Stimulated activated CD8-positive, alpha-beta memory T cell treated with anti-CD3 and anti-CD28 coated beads, Interleukin-4, amount 100 ng/mL, for 48 hours (primary cell): ENCODE data around the gene F11.
"Not testable (repeated sequence)": the region's sequence is repeated elsewhere in the genome, so short reads cannot be mapped to it uniquely, and the experiment has no call there.

ENCODE experiments used
- DNase-seq: peaks from one replicate; pipeline ENCODE4 v3.0.0-alpha.2; 2020

The F11 gene

GRCh38 chr4:186250760-186251159 lies 15.2 kb upstream of the F11 start:
- no peak for DNase-seq

GRCh38 chr4:186255122-186255521 lies 10.9 kb upstream of the F11 start:
- DNase-seq, result no peak

- DNase-seq, result no peak
These were observed 7.7 kb upstream of the F11 start for GRCh38 chr4:186258216-186258811.

GRCh38 chr4:186260117-186260503 lies 5.9 kb upstream of the F11 start:
- no peak for DNase-seq

- DNase-seq, result no peak
These were observed 5.2 kb upstream of the F11 start for GRCh38 chr4:186260504-186261448.

GRCh38 chr4:186264660-186265059 lies 1.3 kb upstream of the F11 start:
- no peak for DNase-seq

- DNase-seq, result not testable (repeated sequence)
These were observed 739 bp upstream of the F11 start for GRCh38 chr4:186265250-186265649.

GRCh38 chr4:186266729-186267456 lies 904 bp downstream of the F11 start:
- no peak for DNase-seq

GRCh38 chr4:186271081-186271678 lies 5.2 kb downstream of the F11 start:
- no peak for DNase-seq

GRCh38 chr4:186272699-186273391 lies 6.9 kb downstream of the F11 start:
- DNase-seq, result no peak

- DNase-seq, result not testable (repeated sequence)
These were observed 7.4 kb downstream of the F11 start for GRCh38 chr4:186273392-186273789.

- no peak for DNase-seq
These were observed 17.3 kb downstream of the F11 start for GRCh38 chr4:186283311-186283710.

GRCh38 chr4:186285147-186285546 lies 19.2 kb downstream of the F11 start:
- DNase-seq, result no peak

GRCh38 chr4:186286581-186286980 lies 20.6 kb downstream of the F11 start:
- DNase-seq, result no peak

GRCh38 chr4:186291256-186291890 lies 25.4 kb downstream of the F11 start:
- DNase-seq, result no peak

- no peak for DNase-seq
These were observed 28.2 kb downstream of the F11 start for GRCh38 chr4:186294160-186294559.

GRCh38 chr4:186296481-186296880 lies 30.5 kb downstream of the F11 start:
- DNase-seq, result no peak

GRCh38 chr4:186297013-186297645 lies 31.1 kb downstream of the F11 start:
- no peak for DNase-seq

- DNase-seq, result no peak
These were observed 32.1 kb downstream of the F11 start for GRCh38 chr4:186298031-186298647.

GRCh38 chr4:186299291-186299690 lies 33.3 kb downstream of the F11 start:
- no peak for DNase-seq
